HG03039 (cell line): ENCODE data around the gene RFFL.
A peak's percentile ranks its signal among the peaks of the same experiment; 100 is the strongest.
"Not testable (repeated sequence)": the region's sequence is repeated elsewhere in the genome, so short reads cannot be mapped to it uniquely, and the experiment has no call there.

ENCODE experiments used
- ATAC-seq: cut with Tn5 transposase; IDR thresholded peaks from one replicate; pipeline ENCODE4 v1.9.1; 2021; ENCODE audit warnings: mild to moderate bottlenecking, moderate library complexity; ENCODE audit not compliant: unreplicated experiment

Gene RFFL

GRCh38 chr17:35011671-35012216 lies 51.8 kb downstream of the RFFL start:
- no peak for ATAC-seq

GRCh38 chr17:35010093-35010492 lies 53.4 kb downstream of the RFFL start:
- no peak for ATAC-seq

- ATAC-seq, result no peak
These were observed 56.5 kb downstream of the RFFL start for GRCh38 chr17:35006961-35007360.

- no peak for ATAC-seq
These were observed 57.2 kb downstream of the RFFL start for GRCh38 chr17:35006345-35006744.

- ATAC-seq, result no peak
These were observed 59.7 kb downstream of the RFFL start for GRCh38 chr17:35003778-35004177.

GRCh38 chr17:35002876-35003551 lies 60.5 kb downstream of the RFFL start:
- ATAC-seq, result no peak

DNA sequence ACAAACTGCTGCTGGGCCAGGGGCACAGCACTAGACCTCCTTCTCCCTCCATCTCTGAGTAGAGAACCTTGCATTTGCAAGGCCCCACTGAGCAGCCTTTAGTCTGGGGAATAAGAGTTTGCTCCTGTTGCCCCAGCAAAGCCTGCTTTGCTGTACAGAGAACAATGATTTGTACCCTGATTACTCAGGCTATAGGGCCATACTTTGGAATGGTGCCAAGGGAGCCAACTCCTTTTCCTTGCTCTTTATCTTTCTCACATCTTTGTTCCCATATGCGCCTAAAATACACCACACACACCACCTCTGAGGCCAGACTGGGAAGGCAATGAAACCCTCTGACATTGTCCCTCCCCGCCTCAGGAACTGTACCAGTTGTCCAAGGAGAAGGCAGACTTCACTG lies 62.0 kb downstream of the RFFL start:
- ATAC-seq, result no peak

- not testable (repeated sequence) for ATAC-seq
These were observed 62.5 kb downstream of the RFFL start for GRCh38 chr17:35000965-35001364.

DNA sequence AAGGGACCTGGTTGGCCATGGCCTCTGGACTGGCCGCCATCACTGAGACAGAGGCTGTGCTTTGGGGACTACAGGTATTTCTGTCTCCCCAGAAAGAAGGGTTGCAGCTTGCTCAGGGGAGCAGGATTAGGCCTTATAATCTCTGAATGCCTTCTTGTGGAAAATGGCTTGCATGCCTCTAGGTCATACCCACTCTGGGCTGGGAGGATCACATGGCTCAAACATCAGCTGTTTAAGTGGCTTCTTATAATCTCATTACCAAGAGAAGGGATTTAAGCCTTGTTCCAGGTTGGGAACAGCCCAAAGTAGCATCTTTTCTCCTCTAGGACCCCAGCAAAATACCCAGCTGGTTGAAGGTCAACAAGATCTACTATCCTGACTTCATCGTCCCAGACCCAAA lies 64.1 kb downstream of the RFFL start:
- ATAC-seq, result no peak

- no peak for ATAC-seq
These were observed 65.3 kb downstream of the RFFL start for GRCh38 chr17:34998205-34998604.

- ATAC-seq, result no peak
These were observed 66.1 kb downstream of the RFFL start for GRCh38 chr17:34997355-34997862.

DNA sequence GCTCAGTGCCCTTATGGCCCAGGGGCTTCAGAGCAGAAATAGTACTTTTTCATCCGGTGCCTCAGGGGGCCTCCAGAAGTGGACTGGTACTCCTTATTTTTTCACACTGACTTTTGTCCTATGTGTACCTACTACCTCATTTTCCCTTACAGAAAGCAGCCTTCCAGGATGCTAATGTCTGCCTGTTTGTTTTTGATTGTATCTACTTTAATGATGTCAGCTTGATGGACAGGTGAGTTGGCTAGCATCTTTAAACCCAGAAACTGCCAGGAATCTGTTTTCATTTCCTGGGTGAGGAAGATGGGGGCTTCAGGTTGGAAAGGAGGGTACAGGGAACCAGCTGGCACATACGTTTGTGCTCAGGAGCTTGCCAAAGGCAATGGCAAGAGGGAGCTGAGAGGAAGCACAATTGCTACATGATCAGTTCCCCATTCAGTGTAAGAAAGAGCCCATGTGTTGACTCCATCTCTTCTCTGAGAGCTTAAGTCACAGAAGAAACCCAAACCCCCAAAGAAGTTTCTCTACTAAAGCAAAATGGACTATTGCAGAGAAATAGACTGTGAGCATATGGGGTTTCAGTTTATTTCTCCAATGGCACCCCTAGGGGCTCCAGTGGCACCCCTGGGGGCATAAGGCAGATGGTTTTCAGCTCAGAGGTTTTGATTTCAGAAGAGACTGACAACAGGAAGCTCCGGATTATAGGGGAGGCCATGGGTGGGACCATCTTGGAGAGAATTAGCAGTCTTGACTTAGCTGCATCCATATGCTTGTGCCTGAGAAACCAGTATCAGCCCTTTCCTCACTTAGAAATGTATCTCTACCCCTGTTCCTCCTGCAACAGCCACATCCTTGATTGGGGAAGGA lies 66.9 kb downstream of the RFFL start:
- ATAC-seq, result no peak

DNA sequence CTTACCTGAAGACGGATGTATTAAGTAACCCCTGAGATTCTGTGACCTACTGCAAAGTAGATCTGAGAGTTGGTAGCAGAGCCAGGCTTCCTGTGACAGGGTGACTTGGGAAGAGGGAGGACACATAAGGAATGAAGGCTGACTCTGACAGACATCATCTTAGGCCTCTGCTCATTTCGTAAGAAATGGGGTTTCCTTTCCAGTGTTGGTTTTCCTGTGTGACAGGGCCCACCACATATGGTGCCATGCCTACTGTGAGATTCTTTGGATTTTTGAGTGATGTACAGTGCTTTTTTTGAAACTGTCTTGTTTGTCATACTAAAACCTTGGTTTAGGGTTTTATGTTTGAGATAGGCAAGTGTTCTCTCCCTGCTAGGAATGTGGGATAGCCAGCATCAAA lies 70.5 kb downstream of the RFFL start:
- ATAC-seq, result no peak

DNA sequence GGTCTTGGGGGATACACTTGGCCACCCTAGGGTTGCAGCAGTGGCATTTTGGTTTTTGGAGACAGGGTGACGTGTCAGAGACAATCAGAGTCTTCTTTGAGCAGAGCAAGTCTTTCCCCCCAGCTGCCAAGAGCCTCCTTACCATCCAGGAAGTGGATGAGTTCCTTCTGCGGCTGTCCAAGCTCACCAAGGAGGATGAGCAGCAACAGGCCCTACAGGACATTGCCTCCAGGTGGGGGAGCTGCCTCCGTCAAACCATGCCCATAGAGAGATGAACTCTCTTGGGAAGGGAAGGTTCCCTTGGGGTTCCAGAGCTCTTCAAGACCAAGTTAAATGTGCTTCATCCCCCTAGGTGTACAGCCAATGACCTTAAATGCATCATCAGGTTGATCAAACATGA lies 71.9 kb downstream of the RFFL start:
- ATAC-seq, result no peak

GRCh38 chr17:34990921-34991365 lies 72.6 kb downstream of the RFFL start:
- no peak for ATAC-seq

- no peak for ATAC-seq
These were observed 74.0 kb downstream of the RFFL start for GRCh38 chr17:34989473-34989872.

GRCh38 chr17:34988644-34989043 lies 74.9 kb downstream of the RFFL start:
- ATAC-seq, result no peak

DNA sequence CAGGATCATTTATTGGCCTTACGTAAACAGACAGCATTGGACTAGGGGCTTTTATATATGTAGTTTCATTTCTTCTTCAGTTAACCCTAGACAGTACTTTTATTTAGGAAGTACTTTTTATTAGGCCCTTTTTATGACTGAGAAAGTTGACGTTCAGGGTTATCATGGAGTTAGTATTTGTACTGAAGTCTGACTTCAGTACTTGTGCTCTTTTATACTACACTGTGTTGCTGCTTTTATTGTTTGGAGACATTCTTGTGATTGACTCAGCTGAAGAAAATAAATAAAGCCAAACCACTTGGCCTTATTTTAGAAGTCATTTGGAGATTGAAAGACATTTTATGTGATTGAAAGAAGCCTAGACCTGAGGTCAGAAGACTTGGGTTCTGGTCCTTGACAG lies 76.3 kb downstream of the RFFL start:
- ATAC-seq, result no peak

DNA sequence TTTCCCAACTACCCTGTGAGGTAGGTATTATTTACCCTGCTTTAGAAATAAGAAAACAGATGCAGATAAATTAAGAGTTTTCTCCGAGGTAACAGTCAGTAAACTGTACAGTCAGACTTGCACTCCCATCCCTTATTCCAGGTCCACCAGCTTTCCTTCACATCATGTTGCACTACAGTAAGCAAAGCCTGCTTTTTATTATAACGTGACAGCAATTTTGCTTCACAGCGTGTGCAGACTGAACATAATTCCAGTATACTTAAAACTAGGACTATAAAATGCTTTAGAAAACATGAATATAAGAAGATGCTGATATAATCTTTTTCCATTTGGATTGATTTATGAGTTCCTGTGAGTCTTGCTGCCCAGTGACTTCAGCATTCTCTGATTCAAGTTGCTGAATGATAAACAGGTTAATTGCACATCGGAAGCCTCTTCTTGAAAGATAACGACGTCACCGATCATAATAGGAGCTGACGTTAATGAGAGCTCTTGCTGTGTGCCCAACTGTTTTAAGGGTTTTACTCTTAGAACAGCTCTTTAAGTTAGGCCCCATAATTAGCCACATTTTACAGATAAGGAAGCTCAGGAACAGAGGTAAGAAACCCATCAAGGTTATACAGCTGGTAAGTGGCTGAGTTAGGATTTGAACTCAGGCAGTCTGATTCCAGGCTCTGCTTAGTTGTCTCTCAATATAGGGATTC lies 81.8 kb downstream of the RFFL start:
- ATAC-seq, result no peak

- ATAC-seq, result peak; percentile 82
These were observed 82.6 kb downstream of the RFFL start for GRCh38 chr17:34980681-34981537.
